Hepatocyte (in vitro differentiated cells): ENCODE data around the gene C11orf98. TPM values are rescaled to one million over a fixed set of nuclear protein-coding genes. Genes with fewer than 3 reads are reported as not detected.
A peak's percentile ranks its signal among the peaks of the same experiment; 100 is the strongest.
"Not testable (repeated sequence)": the region's sequence is repeated elsewhere in the genome, so short reads cannot be mapped to it uniquely, and the experiment has no call there.

Source experiments
- DNase-seq: peaks from one replicate; pipeline ENCODE4 v3.0.0-alpha.2; 2016; ENCODE audit warnings: low spot score
- H2AFZ ChIP-seq: fragments of 200-600 bp; sonication (generic); 2 replicates; pipeline ENCODE4 v1.6.0; 2016; ENCODE audit warnings: antibody characterized with exemption, mild to moderate bottlenecking
- H3K27ac ChIP-seq: fragments of 200-600 bp; sonication (generic); 2 replicates; pipeline ENCODE4 v1.5.1; 2016; ENCODE audit warnings: mild to moderate bottlenecking
- H3K27me3 ChIP-seq: fragments of 200-600 bp; sonication (generic); 2 replicates; pipeline ENCODE4 v1.6.1; 2016
- H3K36me3 ChIP-seq: fragments of 200-600 bp; sonication (generic); replicated peaks from 2 replicates; pipeline ENCODE4 v1.5.1; 2016; ENCODE audit warnings: low read depth; ENCODE audit not compliant: insufficient read depth
- H3K4me1 ChIP-seq: fragments of 200-600 bp; sonication (generic); 2 replicates; pipeline ENCODE4 v1.5.1; 2016; ENCODE audit warnings: mild to moderate bottlenecking, moderate library complexity; ENCODE audit not compliant: insufficient read depth
- H3K4me2 ChIP-seq: fragments of 200-600 bp; sonication (generic); 2 replicates; pipeline ENCODE4 v1.6.0; 2016
- H3K4me3 ChIP-seq: fragments of 200-600 bp; sonication (generic); 2 replicates; pipeline ENCODE4 v1.5.1; 2016; ENCODE audit warnings: mild to moderate bottlenecking
- H3K79me2 ChIP-seq: fragments of 200-600 bp; sonication (generic); 2 replicates; pipeline ENCODE4 v1.6.0; 2017; ENCODE audit warnings: mild to moderate bottlenecking
- H3K9me2 ChIP-seq: fragments of 200-600 bp; sonication (generic); replicated peaks from 2 replicates; pipeline ENCODE4 v1.6.0; 2017; ENCODE audit warnings: mild to moderate bottlenecking; ENCODE audit not compliant: insufficient read depth
- H3K9me3 ChIP-seq: fragments of 200-600 bp; sonication (generic); 2 replicates; pipeline ENCODE4 v1.5.1; 2016; ENCODE audit warnings: low read depth, mild to moderate bottlenecking
- H4K20me1 ChIP-seq: fragments of 200-600 bp; sonication (generic); 2 replicates; pipeline ENCODE4 v1.6.0; 2016; ENCODE audit warnings: mild to moderate bottlenecking; ENCODE audit not compliant: insufficient read depth, poor library complexity, severe bottlenecking
- CTCF ChIP-seq: fragments of 200-600 bp; sonication (generic); IDR thresholded peaks from 2 replicates; pipeline ENCODE4 v1.5.1; 2016; ENCODE audit warnings: antibody characterized with exemption, mild to moderate bottlenecking; ENCODE audit not compliant: poor library complexity
- EZH2 ChIP-seq: fragments of 200-600 bp; sonication (generic); IDR thresholded peaks from 2 replicates; pipeline ENCODE4 v1.6.1; 2016; ENCODE audit warnings: antibody characterized with exemption, mild to moderate bottlenecking, borderline replicate concordance
- EZH2phosphoT487 ChIP-seq: fragments of 200-600 bp; sonication (generic); IDR thresholded peaks from one replicate; pipeline ENCODE4 v1.6.1; 2018; ENCODE audit warnings: antibody characterized with exemption, mild to moderate bottlenecking, low read depth, moderate library complexity; ENCODE audit not compliant: unreplicated experiment, severe bottlenecking
- WGBS: methylation state at CpG from one replicate; pipeline ENCODE4 v1.1.6; 2016; ENCODE audit warnings: low lambda C conversion rate; ENCODE audit errors: missing lambda C conversion rate; 5-methylcytosine and 5-hydroxymethylcytosine counted together
- polyA plus RNA-seq: library from polyadenylated mRNA; unstranded; fragments of >200 nt; fragmentation: Nextera tagmentation; extraction: Ambion mirVana; gene quantifications from 2 replicates; pipeline ENCODE4 v1.2.1, GENCODE V29; 2016
- total RNA-seq: library from RNA; depleted of rRNA; stranded (reverse); fragments of >200 nt; gene quantifications from 2 replicates; pipeline ENCODE4 v1.2.3, GENCODE V29; 2014

The C11orf98 gene
- total and polyA plus RNA-seq, 2 experiments from 2014 or later: 80.4 to 116 TPM

- no peak overlapping the region for H2AFZ ChIP-seq
- no peak for TF ChIP-seq EZH2
- no peak for TF ChIP-seq EZH2phosphoT487
- TF ChIP-seq CTCF: no peak
- peaks cover 27% of the 10 kb centered on the region for H3K4me1 ChIP-seq
- H3K79me2 ChIP-seq: peaks cover 49% of the 10 kb centered on the region
- H3K4me3 ChIP-seq: no peak overlapping the region
- no peak for DNase-seq
- WGBS: 86% methylated on average over 6 of the region's 6 CpGs
- no peak overlapping the region for H3K27ac ChIP-seq
- H3K9me3 ChIP-seq: no peaks in the 10 kb centered on the region
- no peaks in the 10 kb centered on the region for H3K36me3 ChIP-seq
- no peaks in the 10 kb centered on the region for H3K27me3 ChIP-seq
- H3K9me2 ChIP-seq: no peaks in the 10 kb centered on the region
- H3K4me2 ChIP-seq: no peak overlapping the region
- H4K20me1 ChIP-seq: no peaks in the 10 kb centered on the region
Measured at GRCh38 chr11:62677156-62677555, 12.1 kb upstream of the C11orf98 start.

GRCh38 chr11:62676698-62677097, 11.7 kb upstream of the C11orf98 start:
- Histone ChIP-seq H2AFZ (no peak overlapping the region), H3K4me2 (no peak overlapping the region), H3K27ac (no peak overlapping the region), H4K20me1 (no peaks in the 10 kb centered on the region), H3K27me3 (no peaks in the 10 kb centered on the region), H3K79me2 (peaks cover 51% of the 10 kb centered on the region), H3K36me3 (no peaks in the 10 kb centered on the region), H3K4me3 (no peak overlapping the region), H3K9me3 (no peaks in the 10 kb centered on the region), H3K4me1 (peaks cover 27% of the 10 kb centered on the region), H3K9me2 (no peaks in the 10 kb centered on the region)
- 81% methylated on average over 6 of the region's 6 CpGs for whole genome bisulfite sequencing
- no peak for DNase-seq
- no peak for TF ChIP-seq EZH2
- no peak for TF ChIP-seq CTCF
- TF ChIP-seq EZH2phosphoT487: no peak

- H3K9me2 ChIP-seq, H4K20me1 ChIP-seq, H3K4me3 ChIP-seq, H3K4me2 ChIP-seq, H3K27ac ChIP-seq, H2AFZ ChIP-seq, DNase-seq, H3K36me3 ChIP-seq, H3K27me3 ChIP-seq, H3K9me3 ChIP-seq: not testable (repeated sequence)
- WGBS: 92% methylated on average over 10 of the region's 10 CpGs
- H3K79me2 ChIP-seq: peaks cover 54% of the 10 kb centered on the region
- peaks cover 27% of the 10 kb centered on the region for H3K4me1 ChIP-seq
Measured at GRCh38 chr11:62675415-62675814, 10.4 kb upstream of the C11orf98 start.

GRCh38 chr11:62673196-62673525, 8.2 kb upstream of the C11orf98 start:
- peaks cover 56% of the 10 kb centered on the region for H3K79me2 ChIP-seq

More at GRCh38 chr11:62673196-62673525, 8.2 kb upstream of the C11orf98 start:
- no peak for TF ChIP-seq EZH2
- no peak for TF ChIP-seq CTCF
- no peak for TF ChIP-seq EZH2phosphoT487
- no peaks in the 10 kb centered on the region for H3K9me2 ChIP-seq
- WGBS: 91% methylated on average over 2 of the region's 2 CpGs
- H3K4me2 ChIP-seq: peak overlapping the region; percentile 93
- no peaks in the 10 kb centered on the region for H3K36me3 ChIP-seq
- no peak overlapping the region for H2AFZ ChIP-seq
- H3K9me3 ChIP-seq: no peaks in the 10 kb centered on the region
- DNase-seq: no peak
- H3K27ac ChIP-seq: peak overlapping the region; percentile 95
- H3K4me3 ChIP-seq: no peak overlapping the region
- H3K27me3 ChIP-seq: no peaks in the 10 kb centered on the region
- H4K20me1 ChIP-seq: no peaks in the 10 kb centered on the region
- H3K4me1 ChIP-seq: peaks cover 20% of the 10 kb centered on the region
